ENCODE results near the gene MBD6. TPM values are rescaled to one million over a fixed set of nuclear protein-coding genes. Genes with fewer than 3 reads are reported as not detected.

The MBD6 gene
- total RNA-seq, 1 donor from 2014 or later, result 34.5 TPM

DNA sequence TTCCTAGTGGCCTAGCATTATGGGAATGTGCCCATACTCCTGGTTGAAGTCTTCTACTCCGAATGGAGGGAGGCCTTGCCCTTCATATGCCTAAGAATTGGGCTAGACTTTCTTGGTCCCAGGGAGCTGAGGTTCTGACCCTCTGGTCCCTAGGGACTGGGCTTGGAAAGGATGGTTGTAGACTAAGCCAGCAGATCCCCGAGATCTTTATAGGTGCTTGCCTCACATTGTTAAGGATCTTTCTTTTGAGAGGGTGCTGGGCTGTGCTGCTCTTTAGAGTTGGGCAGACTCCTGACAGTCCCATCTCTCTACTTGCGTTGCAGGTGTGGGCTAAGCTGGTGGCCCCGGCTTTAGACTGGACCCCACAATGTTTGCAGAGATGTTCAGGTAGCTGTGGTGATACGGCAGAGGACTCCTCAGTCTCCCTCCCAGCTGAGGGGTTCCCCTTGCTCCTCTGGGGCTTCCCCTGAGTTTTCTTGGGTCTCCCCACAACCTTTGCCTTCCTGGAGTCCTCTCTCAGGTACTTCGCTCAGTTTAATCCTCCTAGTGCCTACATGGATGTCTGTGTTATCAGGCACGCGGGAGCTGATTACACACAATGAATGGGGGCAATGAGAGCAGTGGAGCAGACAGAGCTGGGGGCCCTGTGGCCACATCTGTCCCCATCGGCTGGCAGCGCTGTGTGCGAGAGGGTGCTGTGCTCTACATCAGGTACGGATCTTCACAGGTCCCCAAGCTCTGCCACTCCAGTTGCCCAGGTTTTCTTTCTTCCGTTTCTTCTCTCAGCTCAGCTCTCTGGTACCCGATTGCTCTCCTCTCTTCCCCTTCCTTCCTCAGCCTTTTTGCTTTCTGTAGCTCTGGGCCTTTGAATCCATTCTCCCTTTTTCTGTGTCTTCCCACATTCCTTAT, 1.3 kb downstream of the MBD6 start:
- intact Hi-C loops (cut with DNase I), result loop anchor here (2.0 to 5.0 kb wide), 2 partner anchors 23 to 88 kb away; partner anchors contain the start of genes ARHGEF25 and DCTN2
- ATAC-seq (no peak), DNase-seq (ENCODE audit: missing footprints) (no peak)

GRCh38 chr12:57524814-57525614, 2.4 kb downstream of the MBD6 start:
- DNase-seq (ENCODE audit: missing footprints), result no peak
- ATAC-seq, result no peak
- intact Hi-C loops (cut with DNase I), result loop anchor here (5.0 kb wide), 1 partner anchor 87 kb away; the partner anchor contains the start of gene ARHGEF25

GRCh38 chr12:57525615-57526383, 3.2 kb downstream of the MBD6 start:
- no peak for DNase-seq (ENCODE audit: missing footprints)
- intact Hi-C loops (cut with DNase I), result no loop called here
- no peak for ATAC-seq

DNA sequence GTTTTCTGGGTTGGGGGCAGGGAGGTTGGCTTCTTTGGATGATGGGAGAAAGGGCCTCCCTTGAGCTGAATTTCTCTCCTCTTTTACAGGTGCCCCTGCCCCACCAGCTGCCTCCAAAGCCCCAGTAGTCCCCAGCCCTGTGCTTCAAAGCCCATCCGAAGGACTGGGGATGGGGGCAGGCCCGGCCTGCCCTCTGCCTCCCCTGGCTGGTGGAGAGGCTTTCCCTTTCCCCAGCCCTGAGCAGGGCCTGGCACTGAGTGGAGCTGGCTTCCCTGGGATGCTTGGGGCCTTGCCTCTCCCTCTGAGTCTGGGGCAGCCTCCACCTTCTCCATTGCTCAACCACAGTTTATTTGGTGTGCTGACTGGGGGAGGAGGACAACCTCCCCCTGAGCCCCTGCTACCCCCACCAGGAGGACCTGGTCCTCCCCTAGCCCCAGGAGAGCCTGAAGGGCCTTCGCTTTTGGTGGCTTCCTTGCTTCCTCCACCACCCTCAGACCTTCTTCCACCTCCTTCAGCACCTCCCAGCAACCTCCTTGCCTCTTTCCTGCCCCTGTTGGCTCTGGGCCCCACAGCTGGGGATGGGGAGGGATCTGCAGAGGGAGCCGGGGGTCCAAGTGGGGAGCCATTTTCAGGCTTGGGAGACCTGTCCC, 4.0 kb downstream of the MBD6 start:
- ATAC-seq (no peak), DNase-seq (ENCODE audit: missing footprints) (no peak)
- intact Hi-C loops (cut with DNase I), result no loop called here

- ATAC-seq, result no peak
- no peak for DNase-seq (ENCODE audit: missing footprints)
- intact Hi-C loops (cut with DNase I), result no loop called here
Measured at GRCh38 chr12:57527184-57527583, 4.6 kb downstream of the MBD6 start.

GRCh38 chr12:57528176-57528575, 5.6 kb downstream of the MBD6 start:
- DNase-seq (ENCODE audit: missing footprints), result no peak
- ATAC-seq, result no peak
- intact Hi-C loops (cut with DNase I), result no loop called here

DNA sequence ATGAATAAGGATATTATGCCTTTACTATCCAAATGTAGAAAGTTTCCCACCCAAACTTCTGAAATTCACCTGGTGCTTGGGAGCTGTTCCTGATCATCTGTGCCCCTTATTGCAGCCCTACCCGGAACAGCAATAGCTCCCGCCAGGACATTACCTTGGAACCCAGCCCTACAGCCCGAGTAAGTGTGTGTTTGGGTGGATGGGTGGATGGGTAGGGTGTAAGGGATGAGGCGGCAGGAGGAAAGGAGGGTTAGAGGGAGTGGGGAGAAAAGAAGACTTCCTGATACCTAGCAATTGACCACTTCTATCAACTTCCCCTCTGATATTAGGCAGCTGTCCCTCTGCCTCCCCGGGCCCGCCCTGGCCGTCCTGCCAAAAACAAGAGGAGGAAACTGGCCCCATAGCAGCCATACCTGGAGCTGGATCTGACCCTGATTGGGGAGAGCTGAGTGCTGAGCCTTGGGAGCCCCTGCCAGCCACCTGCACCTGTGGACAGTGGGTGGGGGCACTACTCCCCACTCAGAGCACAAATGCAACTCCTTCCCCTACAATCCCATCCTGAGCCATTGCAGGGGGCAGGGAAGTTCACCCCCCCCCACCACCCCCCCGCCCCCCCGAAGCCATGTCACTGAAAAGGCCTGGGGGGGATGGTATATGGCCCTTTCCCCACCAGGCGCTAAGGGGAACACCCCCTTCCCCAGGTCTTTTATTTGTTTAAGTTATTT, 6.4 kb downstream of the MBD6 start:
- DNase-seq (ENCODE audit: missing footprints), result no peak
- intact Hi-C loops (cut with DNase I), result no loop called here
- ATAC-seq, result no peak

GRCh38 chr12:57529831-57530230, 7.2 kb downstream of the MBD6 start:
- DNase-seq (ENCODE audit: missing footprints), result no peak
- intact Hi-C loops (cut with DNase I), result no loop called here

DNA sequence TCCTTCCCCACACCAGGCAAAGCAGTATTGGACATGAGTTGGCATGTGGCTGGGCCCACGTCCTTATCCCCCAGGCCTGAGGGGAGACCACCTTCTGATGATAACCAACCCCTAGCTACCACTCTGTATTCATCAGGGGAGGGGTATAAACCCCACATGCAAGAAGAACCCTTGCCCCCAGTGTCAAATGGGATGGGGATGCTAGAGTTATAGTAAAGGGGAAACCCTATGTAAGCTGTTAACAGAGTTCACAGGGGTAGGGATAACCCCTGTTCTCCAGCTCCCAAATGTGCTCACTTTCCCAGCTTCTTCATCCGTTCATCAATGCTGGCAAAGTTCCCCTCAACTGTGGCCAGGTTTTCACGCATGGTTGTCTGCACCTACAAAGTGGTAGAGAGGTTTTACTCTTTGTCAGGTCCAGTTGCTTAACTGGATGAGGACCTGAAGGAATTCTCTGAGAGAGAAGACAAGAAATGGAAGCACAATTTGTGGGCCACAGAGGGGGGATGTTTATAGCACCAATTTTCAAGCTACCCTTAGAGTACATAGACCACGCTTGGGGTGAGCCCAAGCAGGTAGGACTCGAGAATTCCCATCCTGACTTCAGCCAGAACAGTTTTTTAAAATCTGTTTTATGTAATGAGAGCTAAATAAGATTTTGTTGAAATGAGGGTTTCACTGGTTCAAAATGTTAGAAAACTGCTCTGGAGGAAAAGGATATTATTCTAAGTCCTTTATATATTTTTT, 7.9 kb downstream of the MBD6 start:
- intact Hi-C loops (cut with DNase I), result no loop called here

More at GRCh38 chr12:57529831-57530230, 7.2 kb downstream of the MBD6 start:
- no peak for ATAC-seq

GRCh38 chr12:57531836-57532235, 9.2 kb downstream of the MBD6 start:
- no peak for DNase-seq (ENCODE audit: missing footprints)
- intact Hi-C loops (cut with DNase I), result no loop called here
- no peak for ATAC-seq

More for the DNA sequence above, 7.9 kb downstream of the MBD6 start:
- ATAC-seq (no peak), DNase-seq (ENCODE audit: missing footprints) (no peak)

- intact Hi-C loops (cut with DNase I), result no loop called here
- DNase-seq (ENCODE audit: missing footprints), result no peak
- no peak for ATAC-seq
Measured at GRCh38 chr12:57533108-57533507, 10.5 kb downstream of the MBD6 start.

- intact Hi-C loops (cut with DNase I), result no loop called here
- DNase-seq (ENCODE audit: missing footprints) (no peak), ATAC-seq (no peak)
Measured at GRCh38 chr12:57534250-57534649, 11.6 kb downstream of the MBD6 start.

- ATAC-seq (no peak), DNase-seq (ENCODE audit: missing footprints) (no peak)
- intact Hi-C loops (cut with DNase I), result no loop called here
Measured at GRCh38 chr12:57534991-57535543, 12.4 kb downstream of the MBD6 start.

DNA sequence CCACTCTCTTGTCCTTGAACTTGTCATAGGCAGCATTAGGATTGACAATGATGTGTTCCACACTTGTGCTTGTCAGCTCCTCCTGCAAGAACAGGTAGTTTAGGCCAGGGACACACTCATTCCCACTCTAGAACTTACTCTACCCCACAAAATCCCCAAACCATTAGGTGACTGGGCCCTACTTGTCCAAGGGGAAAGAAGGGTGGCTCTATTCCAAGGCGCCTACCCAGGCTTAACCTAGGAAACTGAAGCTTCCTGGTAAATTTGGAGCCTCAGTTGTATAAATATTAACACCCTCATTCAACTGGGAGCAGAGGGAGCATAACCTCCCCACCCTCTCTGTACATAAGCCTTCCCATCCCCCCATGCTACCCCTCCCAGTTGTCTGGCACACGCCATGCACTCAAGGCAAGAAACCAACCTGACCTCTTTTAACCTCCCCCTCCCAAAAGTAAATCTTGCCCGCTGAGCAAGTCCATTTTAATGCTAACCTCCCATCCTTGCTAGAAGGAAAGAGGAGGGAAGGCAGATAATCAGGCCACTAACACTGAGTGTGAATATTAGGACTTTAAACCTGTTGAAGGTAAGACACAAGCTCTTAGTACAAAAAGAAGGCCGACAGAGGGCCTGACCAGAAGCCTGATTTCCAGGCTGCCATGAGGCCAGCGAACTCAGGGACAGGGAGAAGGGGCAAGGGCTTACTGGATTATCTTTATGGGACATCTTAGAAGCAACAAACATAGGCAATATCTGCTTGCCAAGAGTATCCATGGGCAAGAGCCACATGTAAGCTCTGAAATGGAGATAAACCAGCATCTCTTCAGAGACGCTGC, 13.4 kb downstream of the MBD6 start:
- ATAC-seq (no peak), DNase-seq (ENCODE audit: missing footprints) (no peak)
- intact Hi-C loops (cut with DNase I), result no loop called here

DNA sequence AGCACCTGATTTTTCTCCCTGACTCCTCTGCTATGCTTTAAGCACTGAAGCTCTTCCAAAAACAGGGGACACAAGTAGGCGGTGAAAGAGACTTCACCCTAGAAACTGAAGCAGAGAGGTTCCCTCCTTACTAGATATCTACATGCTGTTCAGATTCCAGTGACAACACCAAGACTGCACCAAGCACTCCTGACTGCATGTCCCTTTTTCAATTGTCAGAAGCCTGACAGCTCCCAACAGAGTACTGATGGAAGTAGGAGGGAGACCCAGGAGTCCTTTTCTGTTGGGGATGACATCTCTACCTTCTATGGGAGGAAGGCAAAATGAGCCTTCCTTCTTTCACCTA, 13.9 kb downstream of the MBD6 start:
- no peak for ATAC-seq
- DNase-seq (ENCODE audit: missing footprints), result no peak
- intact Hi-C loops (cut with DNase I), result no loop called here

DNA sequence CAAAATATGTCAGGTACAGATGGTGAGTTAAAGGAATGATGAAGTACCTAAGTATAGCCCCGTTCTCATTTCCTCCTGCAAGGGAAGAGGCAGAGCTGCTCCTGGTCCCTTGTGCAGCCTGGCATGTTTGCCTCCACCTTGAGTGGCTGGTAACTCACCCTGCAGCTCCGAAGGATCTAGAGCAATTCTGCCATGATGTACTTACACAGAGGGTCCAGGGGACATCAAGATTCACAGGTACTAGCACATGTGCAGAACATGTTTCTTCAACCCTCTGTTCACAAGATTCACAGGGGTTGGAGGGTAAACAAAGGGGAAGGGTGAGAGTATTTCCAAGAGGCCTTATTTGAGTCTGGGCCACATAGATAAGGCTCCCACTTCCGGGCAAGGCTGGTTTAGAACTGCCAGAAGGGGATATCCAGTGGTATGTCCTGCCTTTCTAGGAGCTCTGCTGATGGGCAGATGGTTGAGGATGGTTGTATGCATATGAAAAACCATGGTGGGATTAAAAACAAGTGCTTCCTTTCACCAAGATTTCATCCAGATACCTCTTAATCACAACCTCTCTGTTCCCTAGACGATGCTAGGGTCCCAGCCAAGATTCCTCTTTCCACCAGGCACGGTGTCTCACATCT, 16.6 kb downstream of the MBD6 start:
- DNase-seq (ENCODE audit: missing footprints), result no peak
- ATAC-seq, result no peak
- intact Hi-C loops (cut with DNase I), result no loop called here
